Activated naive CD4-positive, alpha-beta T cell (primary cell): ENCODE data around the gene PPP1R14B.

Experiments used
- DNase-seq, 4 experiments: peaks; one replicate each; lab custom pipeline; 2025; lab: John Stamatoyannopoulos, UW

PPP1R14B gene

DNA sequence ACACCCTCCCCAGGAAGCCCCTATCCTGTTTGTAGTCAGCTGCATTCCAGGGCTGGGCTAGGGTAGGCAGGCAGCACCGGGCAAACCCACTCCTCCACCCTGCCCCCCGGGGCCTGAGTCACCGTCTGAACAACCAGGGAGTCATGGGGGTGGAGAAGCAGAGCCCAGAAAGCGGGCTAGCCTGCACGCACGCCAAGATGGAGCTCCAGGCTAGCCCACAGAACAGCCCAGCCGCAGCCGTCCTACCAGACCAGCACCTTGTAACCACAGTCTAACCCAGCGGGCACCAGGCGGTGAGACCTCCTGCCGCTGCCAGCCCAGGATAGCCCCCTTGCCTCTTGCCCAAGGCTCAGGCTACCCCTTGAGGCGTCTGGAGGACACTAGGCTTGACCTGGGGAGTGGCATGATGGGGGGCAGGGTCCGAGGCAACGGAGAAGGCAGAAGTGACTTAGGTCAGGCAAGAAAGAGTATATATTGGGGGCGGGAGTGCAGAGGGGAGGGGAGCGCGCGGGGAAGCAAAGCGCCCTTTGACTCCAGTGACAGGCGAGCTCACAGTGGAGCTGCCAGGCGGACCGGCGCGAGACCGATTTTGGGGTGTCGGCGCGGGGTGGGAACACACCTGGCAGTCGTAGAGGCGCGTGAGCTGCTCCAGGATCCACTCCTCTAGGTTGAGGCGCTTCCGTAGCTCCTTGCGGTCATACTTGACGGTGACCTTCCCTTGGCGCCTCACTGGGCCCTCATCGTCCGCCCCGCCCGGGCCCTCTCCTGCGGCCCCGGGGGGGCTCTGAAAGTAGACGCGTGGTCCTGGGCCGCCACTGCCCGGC is 734 bp downstream of the PPP1R14B start:
- peak; percentile 29 to 57 (median 44) for DNase-seq

DNA sequence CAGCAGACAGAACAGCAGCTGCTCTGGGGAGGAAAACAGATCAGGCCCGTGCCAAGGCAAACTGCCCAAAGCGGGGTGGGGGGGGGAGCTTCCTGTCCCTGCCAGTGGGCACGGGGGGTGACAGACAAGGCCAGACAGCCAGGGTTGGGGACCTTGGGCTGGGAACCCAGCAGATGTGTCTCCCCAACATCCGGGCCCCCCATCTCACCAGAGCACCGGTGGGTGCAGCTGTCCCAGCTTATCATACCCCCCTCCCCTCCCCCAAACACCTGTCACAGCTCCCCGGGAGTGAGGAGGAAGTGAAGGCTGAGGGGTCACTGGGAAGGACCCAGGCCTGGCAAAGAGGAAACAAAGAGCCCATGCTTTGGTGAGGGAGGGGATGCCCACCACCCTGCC is 1.3 kb downstream of the PPP1R14B start:
- DNase-seq = peak in 1 of 4 experiments; percentile 26

DNA sequence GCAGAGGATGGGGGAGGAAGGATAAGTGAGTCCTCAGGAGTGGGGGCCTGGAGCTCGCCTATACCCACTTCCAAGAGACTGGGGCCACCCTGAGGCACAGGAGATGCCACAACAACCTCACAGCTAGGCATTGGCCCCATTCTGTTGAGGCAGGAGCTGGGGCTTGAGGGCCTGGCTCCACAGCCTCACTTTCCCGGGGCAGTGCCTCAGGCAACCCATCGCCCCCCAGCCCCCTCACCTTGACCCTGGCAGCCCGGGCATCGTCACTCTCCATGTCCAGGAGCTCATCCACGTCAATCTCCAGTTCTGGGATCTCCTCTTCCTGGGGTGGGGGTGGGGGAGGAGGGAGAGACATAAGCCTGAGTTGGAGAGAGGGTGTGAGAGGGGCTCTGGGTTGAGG is 1.8 kb downstream of the PPP1R14B start:
- no peak for DNase-seq

DNA sequence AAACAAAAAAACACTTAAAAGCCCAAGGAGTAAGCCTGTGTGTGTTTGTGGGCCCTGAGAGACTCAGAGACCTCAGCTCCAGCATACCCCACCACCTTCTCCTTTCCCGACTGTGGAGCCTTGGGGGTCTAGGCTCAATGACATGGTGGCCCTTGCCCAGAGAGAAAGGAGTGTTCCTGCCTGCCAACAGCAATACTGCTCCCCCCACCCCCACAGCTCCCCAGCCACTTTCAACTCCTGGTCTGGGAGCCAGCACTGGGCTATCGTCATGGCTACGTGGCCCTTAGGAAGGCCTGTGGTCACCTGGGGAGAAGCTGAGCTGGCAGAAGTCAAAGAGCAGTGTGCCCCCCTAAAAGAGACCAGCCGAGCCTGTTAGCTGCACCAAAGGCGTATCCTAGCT is 2.6 kb downstream of the PPP1R14B start:
- DNase-seq = no peak

DNA sequence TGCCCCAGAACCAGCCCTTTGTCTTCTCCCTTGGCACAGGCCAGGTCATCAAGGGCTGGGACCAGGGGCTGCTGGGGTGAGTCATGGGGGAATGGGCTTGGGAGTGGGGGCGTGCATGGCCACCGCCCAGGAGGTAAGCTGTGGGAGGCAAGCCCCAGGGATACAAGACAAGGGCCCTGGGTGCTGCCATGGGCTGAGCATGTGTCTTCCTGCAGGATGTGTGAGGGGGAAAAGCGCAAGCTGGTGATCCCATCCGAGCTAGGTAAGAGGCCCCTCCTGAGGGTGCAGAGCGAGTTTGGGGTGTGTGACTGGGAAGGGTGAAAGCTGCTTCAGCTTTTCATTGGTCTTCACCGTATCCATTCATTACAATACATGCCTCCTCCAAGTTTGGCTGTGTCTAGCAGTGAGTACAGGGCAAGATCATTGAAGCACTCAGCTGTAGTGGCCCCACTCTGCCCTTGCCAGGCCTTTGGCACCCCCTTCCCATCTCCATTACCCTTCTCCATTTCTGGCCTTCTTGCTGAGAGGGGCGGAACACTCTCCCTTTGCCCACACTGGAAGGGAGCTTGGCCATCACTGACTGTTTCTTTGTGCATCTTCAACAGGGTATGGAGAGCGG is 3.4 kb downstream of the PPP1R14B start:
- DNase-seq = no peak

DNA sequence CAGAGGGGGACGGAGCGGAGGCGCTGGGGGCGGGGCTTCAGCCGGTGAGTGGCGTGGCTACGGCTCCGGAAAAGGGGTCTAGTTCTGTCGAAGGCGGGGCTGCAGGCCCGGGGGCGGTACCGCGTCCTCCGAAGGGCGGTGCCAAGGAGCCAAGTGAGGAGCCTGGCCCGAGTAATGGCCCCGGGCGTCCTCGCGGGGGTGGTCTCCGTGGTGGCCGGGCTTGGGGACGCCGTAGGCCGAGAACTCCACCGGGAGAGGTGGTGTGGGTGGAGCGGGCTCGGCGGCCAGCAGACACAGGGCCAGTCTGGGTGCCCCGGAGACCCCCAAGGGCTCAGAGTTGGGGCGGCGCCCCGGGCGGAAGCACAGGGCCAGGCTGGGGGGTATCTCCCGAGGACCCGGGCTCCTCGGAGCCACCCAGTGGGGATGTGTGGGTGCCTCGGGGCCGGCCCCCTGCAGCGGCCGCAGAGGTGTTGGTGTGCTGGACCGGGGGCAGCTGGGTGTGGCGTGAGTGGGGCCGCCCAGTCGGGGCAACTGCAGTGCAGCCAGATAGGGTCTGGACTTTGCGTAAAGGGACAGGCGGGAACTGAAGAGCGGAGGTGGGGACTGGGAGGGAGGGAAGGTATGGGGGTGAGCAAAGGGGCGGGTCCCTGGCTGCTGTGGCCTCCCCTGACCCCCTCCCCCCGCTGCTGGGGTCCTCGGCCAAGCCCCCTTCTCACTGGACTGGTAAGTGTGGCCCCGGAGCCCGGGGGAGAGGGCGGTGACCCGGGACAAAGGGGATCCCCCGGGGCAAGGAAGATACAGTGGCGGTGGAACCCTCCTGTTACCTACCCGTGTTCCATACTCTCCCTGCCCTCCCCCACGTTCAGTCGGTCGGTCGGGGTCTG is 5.0 kb downstream of the PPP1R14B start:
- DNase-seq = no peak

DNA sequence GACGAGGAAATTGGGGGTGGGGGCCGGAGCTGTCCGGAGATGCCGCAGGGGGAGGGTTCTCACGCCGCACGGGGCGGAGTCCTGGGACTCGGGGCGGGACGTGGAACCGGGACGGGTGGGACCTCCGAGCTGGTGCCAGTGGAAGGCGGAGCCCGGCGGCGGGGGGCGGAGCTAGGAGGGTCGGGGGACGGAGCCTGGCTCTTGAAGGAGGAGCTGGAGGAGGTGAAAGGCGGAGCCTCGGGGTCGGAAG is 5.6 kb downstream of the PPP1R14B start:
- peak; percentile 99 to 100 (median 99) for DNase-seq

DNA sequence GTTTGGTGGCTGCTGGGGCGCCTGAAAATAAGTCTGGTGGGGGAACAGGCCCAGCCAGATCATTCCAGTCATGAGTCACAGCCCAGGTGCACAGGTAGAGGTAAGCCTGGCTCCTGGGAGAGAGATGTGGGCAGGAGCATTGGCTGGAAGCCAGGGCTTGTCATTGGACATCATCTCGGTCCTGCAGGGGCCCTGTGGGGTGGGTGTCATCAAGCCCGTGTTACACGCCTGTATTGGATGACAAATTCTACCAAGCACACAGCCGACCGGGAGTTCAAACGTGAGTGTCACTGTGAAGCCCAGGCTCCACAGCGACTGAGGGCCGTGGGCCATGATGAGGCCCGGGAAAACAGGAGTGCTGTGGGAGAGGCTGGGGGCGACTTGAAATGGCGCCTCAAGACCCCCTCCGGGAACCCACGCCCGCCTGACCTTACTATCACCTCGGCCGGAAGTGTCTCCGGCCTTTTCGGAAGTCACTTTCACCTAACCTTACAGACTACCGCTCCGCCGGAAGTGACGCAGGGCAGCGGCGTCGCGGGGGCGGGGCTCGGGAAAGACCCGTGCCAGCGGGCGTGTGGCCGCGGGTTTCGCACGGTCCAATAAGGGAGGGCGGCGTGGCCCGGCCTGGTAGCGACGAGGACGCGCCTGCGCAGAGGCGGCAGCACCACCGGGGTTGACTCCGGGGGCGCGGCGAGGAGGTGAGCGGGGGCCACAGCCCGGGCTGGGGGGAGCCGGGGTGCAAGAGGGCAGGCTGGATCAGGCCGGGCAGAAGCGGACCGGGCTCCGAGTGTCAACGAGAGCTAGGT is 6.1 kb downstream of the PPP1R14B start, which contains the start of gene FKBP2:
FKBP2 (plus strand) TSS at position 661 of the 806 bp plus-strand sequence. CDS start 1,293 bp downstream, outside the sequence.
- peak; percentile 92 to 99 (median 96) for DNase-seq

DNA sequence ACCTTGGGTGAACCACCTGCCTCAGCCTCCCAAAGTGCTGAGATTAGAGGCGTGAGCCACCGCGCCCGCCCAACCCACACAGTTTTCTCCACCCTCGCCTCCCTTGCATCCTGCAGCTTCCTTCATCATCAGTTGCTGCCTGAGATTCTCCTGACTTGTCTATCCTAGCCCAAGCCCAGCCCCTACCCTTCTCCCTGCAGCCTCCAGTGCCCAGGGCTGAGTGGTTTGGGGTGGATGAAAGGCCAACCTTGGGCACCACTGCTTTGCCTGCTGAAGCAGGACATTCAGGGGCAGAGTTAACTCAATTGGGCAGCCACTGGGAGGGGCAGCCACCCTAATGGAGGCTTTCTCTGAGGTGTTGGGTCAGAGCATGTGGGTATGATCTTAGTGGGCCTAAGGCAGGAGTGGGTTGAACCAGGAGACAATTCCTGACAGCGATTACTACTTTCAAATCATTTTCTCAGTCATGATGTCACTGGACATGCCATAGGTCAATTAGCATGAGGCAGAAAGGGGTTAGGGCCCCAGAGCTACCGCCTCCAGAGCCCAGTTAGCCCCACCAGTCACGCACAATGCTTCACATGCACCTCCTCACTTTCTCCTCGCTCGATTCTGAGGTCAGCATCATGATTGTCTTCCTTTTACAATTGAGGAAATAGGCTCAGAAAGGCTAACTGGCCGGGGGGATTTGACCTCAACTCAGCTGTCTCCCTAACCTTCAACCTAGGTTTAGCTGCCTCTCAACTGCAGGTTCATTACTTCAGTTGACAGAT is 6.9 kb downstream of the PPP1R14B start:
- DNase-seq = no peak

DNA sequence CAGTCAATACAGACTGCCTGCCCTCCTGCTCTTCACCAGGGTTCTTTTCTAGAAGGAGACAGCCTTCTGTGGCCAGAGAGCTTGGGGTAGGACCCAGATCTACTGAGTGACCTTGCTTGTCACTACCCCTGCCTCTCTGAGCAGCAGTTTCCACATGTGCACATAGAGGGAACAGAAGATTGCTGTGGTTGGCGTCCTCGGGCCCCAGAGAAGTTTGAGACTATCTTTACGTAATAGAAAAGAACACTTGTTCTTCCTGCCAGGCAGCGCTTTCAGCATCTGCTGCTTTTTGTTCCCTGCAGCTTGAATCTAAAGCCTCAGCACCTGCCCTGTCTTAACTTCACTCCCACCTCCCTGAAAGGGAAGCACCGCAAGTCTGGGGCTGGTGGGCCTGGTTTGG is 7.7 kb downstream of the PPP1R14B start:
- no peak for DNase-seq

DNA sequence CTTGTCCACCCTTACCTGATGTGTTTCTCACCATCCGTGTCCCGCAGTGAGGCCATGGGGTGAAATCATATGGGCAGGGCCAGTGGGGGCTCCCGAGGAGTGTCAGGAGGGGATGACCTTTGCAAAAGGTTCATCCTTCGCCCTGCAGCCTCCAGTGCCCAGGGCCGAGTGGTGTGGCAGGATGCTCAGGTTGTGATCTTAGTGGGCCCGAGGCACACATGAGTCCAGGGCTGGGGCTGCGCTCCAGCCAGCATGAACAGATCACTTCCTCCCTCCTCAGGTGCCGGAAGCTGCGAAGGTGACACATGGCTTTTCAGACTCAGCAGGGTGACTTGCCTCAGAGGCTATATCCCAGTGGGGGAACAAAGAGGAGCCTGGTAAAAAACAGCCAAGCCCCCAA is 8.7 kb downstream of the PPP1R14B start:
- no peak for DNase-seq

DNA sequence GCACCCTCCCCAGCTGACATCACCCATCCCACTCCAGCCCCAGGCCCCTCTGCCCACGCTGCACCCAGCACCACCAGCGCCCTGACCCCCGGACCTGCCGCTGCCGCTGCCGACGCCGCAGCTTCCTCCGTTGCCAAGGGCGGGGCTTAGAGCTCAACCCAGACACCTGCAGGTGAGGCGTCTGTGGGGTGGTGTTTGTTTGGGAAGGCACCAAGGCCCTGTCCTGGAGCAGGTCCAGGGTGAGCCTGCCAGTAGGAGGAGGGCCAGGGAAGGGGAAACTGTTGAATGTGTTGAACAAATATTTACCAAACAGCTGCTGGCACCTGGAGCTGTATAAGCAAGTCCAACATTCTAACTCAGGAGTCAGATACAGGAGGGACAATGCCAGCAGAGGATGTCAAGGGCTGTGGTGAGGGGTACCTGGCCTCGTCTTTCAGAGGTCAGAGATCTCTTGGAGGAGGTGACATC is 9.2 kb downstream of the PPP1R14B start:
- no peak for DNase-seq

DNA sequence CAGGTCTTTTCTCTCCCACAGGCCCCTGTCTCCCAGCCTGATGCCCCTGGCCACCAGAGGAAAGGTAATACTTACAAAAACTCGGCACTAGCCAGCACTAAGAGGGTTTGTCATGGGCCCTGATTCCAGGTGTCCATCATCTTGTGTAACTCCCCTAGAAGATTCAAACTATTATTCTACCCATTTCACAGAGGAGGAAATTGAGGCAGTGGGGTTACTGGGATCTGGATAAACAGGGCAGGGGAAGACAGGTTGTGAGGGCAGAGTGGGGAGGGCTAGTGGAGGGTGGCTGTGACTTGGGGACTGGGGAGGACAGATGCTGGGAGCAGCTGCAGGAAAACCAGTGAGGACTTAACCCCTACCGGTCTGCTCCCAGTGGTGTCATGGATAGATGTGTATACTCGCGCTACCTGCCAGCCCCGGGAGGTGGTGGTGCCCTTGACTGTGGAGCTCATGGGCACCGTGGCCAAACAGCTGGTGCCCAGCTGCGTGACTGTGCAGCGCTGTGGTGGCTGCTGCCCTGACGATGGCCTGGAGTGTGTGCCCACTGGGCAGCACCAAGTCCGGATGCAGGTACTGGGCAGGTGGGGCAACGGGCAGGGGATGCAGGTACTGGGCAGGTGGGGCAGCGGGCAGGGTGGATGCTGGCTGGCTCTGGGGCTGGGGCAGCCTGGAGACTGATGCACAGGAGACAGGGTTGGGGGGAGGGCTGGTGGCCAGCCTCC is 11.1 kb downstream of the PPP1R14B start:
- DNase-seq = no peak

DNA sequence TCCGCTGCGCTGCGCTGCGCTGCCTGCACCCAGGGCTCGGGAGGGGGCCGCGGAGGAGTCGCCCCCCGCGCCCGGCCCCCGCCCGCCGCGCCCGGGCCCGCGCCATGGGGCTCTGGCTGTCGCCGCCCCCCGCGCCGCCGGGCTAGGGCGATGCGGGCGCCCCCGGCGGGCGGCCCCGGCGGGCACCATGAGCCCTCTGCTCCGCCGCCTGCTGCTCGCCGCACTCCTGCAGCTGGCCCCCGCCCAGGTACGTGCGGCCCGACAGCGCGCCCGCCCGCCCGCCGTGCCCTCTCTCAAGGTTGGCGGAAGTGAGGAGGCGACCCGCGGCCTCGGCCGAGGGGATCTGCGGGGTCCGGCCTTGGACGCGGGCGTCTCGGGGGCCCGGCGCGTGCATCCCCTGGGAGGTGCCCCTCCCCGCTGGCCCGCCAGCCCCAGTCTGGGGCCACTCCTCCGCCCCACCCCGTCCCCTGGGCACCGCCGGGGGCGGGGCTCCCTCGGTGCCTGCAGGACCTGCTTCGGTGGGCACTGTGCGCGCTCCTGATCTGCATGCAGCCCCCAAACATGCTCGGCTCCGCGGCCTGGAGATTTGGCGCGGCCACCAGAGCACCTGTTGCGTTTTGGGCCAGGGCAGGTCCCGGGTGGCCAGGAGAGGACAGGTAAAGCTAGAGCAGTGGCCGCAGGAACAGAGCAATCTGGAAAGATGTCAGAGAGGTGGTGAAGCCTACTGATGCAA is 11.9 kb downstream of the PPP1R14B start:
- peak in 1 of 4 experiments; percentile 64 for DNase-seq

DNA sequence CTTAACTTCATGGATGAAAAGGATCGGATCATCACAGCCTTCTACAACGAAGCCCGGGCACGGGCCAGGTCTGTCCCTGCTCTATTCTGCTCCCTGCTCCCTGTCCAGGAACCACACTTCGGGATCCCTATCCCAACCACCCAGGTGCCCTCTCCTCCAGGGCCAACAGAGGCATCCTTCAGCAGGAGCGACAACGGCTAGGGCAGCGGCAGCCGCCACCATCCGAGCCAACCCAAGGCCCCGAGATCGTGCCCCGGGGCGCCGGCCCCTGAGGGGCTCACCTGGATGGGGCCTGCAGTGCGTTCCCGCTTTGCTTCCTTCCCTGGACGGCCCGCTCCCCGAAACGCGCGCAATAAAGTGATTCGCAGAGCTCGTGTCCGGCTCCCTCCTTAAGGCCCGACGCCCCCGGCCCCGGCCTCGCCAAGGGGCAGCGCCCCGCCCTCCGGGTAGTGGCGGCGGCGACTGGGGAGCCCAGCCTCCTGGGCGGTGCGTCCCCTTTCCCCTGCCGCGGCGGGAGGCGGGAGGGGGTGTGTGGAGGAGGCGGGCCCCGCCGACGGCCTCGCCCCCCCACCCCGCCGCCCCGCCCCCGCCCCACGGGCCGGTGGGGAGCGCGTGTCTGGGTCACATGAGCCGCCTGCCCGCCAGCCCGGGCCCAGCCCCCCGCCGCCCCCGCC is 12.7 kb downstream of the PPP1R14B start, which contains the start of gene VEGFB:
VEGFB (plus strand) TSS at position 672 of the 674 bp plus-strand sequence. CDS start 250 bp downstream, outside the sequence.
- peak in 2 of 4 experiments; percentile 48 to 74 for DNase-seq

DNA sequence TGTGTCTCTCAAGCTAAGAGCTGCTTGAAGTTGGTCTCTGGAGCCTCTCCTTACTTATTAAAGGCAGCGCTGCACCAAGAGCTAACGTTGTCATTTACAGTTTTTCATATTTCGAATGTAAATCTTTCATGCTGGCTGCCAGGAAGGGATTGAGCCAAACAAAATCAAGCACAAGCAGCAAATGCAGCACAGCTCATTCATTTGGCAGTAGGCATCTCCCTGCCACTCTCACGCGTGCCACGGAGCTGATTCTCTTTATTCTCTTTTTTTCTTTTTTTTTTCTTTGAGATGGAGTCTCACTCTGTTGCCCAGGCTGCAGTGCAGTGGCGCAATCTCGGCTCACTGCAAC is 13.8 kb downstream of the PPP1R14B start:
- DNase-seq = no peak

DNA sequence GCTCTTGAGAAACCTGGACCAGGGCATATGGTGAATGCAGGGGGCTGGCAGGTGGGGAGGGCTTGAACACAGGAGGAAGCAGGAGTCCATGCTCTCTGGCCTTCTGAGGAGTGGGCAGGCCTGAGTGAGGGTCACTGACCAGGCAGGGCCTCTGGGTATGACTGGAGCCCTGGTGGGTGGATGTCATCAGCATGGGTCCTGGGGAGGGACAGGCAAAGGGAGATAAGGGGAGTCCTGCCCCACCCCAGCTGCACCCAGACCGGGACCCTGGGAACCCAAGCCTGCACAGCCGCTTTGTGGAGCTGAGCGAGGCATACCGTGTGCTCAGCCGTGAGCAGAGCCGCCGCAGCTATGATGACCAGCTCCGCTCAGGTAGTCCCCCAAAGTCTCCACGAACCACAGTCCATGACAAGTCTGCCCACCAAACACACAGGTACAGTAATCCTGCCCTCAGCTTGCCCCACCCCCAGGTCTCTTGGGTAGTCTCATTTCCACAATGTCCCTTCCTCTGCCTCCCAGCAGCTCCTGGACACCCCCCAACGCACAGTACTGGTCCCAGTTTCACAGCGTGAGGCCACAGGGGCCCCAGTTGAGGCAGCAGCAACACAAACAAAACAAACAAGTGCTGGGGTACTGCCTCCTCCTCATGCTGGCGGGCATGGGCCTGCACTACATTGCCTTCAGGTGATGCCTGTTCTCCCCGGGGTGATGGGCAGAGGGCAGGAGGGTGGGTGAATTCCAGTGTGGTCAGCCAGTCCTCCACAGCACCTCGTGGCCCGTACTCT is 14.4 kb downstream of the PPP1R14B start:
- DNase-seq = no peak

DNA sequence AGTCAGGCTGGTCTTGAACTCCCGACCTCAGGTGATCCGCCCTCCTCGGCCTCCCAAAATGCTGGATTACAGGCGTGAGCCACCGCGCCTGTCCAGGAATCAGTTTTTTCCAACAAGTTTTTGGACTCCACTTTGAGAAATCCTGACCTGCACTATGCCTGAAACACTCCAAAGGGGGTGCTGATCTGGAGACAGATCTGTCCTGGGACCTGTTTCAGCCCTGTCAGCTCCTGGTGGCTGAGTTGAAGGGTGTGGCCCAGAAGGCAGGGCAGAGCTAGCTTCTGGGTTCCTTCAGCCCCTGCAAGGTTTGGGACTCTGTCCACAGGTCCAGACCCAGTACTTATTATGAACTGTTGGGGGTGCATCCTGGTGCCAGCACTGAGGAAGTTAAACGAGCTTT is 15.2 kb downstream of the PPP1R14B start:
- no peak for DNase-seq
